H1 (cell line): Measurements from ENCODE around the gene JAG1. TPM values are rescaled to one million over a fixed set of nuclear protein-coding genes. Genes with fewer than 3 reads are reported as not detected.

Source experiments
- CTCF ChIA-PET: fragments of 300-600 bp; sonication (Branson Sonifier 250); formaldehyde crosslinking; loops from one replicate; lab custom pipeline; 2021; ENCODE audit not compliant: partially characterized antibody; lab: Charles Lee
- POLR2A ChIA-PET: fragments of 300-600 bp; sonication (Branson Sonifier 250); formaldehyde crosslinking; loops from one replicate; lab custom pipeline; 2021; ENCODE audit warnings: inconsistent platforms; ENCODE audit not compliant: partially characterized antibody; lab: Charles Lee
- DNase-seq, 2 experiments: peaks; one replicate each; pipeline versions ENCODE4 v3.0.0 to v3.0.0-alpha.2; 2010 to 2022; ENCODE audit warnings: low spot score in 2 of 2, low read depth in 1 of 2, mixed read lengths in 1 of 2
- FAIRE-seq: peaks from 2 replicates; lab custom pipeline; 2011; peaks lifted over from hg19 to GRCh38; lab: Jason Lieb, UNC
- H2AFZ ChIP-seq: 2 replicates; pipeline ENCODE4 v1.8.1; 2012; ENCODE audit warnings: low read length, inconsistent platforms
- H2AK5ac ChIP-seq: 2 replicates; pipeline ENCODE4 v1.6.1; 2013; ENCODE audit warnings: low read depth, low read length
- H2BK120ac ChIP-seq: replicated peaks from 2 replicates; pipeline ENCODE3; 2013; ENCODE audit warnings: low read depth, low read length, inconsistent platforms
- H2BK12ac ChIP-seq: 2 replicates; pipeline ENCODE4 v1.6.1; 2013; ENCODE audit warnings: low read depth, low read length
- H2BK15ac ChIP-seq: 2 replicates; pipeline ENCODE4 v1.6.1; 2013; ENCODE audit warnings: low read length
- H2BK20ac ChIP-seq: 2 replicates; pipeline ENCODE4 v1.6.1; 2013; ENCODE audit warnings: low read length
- H2BK5ac ChIP-seq: 2 replicates; pipeline ENCODE4 v1.6.1; 2013; ENCODE audit warnings: low read depth, low read length
- H3K14ac ChIP-seq: 2 replicates; pipeline ENCODE4 v1.6.1; 2013; ENCODE audit warnings: inconsistent platforms; ENCODE audit not compliant: insufficient read length
- H3K18ac ChIP-seq: 2 replicates; pipeline ENCODE4 v1.6.1; 2013; ENCODE audit warnings: low read length; ENCODE audit errors: extremely low read depth
- H3K23ac ChIP-seq: 2 replicates; pipeline ENCODE4 v1.6.1; 2013; ENCODE audit warnings: inconsistent platforms; ENCODE audit not compliant: insufficient read length
- H3K23me2 ChIP-seq: 2 replicates; pipeline ENCODE4 v1.6.1; 2013; ENCODE audit warnings: low read depth, low read length
- H3K27ac ChIP-seq: 2 replicates; pipeline ENCODE4 v1.6.1; 2011; ENCODE audit warnings: low read depth, low read length, inconsistent platforms
- H3K27me3 ChIP-seq, 4 experiments: replicated peaks in 1 of 4; 1 replicate in 1 of 4; 2 replicates in 3 of 4; pipeline versions ENCODE4 v1.6.1 to v1.8.1; 2011 to 2013; ENCODE audit warnings: low read length in 3 of 4, mild to moderate bottlenecking in 3 of 4, inconsistent platforms in 2 of 4, mixed read lengths in 2 of 4, moderate library complexity in 1 of 4; ENCODE audit not compliant: control insufficient read depth in 3 of 4, insufficient read depth in 3 of 4; ENCODE audit errors: extremely low read depth in 1 of 4
- H3K36me3 ChIP-seq, 4 experiments: 2 replicates each; pipeline versions ENCODE4 v1.6.1 to v1.8.1; 2011 to 2013; ENCODE audit warnings: mild to moderate bottlenecking in 4 of 4, low read length in 3 of 4, moderate library complexity in 2 of 4, control low read depth in 1 of 4, inconsistent platforms in 1 of 4; ENCODE audit not compliant: insufficient read depth in 4 of 4, control insufficient read depth in 2 of 4
- H3K4ac ChIP-seq: replicated peaks from 2 replicates; pipeline ENCODE3; 2013; ENCODE audit warnings: low read length, low read depth, mixed read lengths, inconsistent platforms; ENCODE audit not compliant: insufficient read length
- H3K4me1 ChIP-seq, 4 experiments: replicated peaks in 1 of 4; 1 replicate in 1 of 4; 2 replicates in 3 of 4; pipeline versions ENCODE4 v1.6.1 to v1.8.1; 2011 to 2013; ENCODE audit warnings: low read length in 3 of 4, inconsistent platforms in 2 of 4, mixed read lengths in 1 of 4; ENCODE audit not compliant: insufficient read depth in 4 of 4, control insufficient read depth in 3 of 4
- H3K4me2 ChIP-seq, 2 experiments: 2 replicates each; pipeline versions ENCODE4 v1.6.1 to v1.8.1; 2011 to 2013; ENCODE audit warnings: low read depth in 2 of 2, low read length in 2 of 2, control low read depth in 1 of 2, inconsistent platforms in 1 of 2, mild to moderate bottlenecking in 1 of 2; ENCODE audit not compliant: insufficient read depth in 1 of 2
- H3K4me3 ChIP-seq, 4 experiments: fragments of 200-600, 300-600 bp in 1 of 4; sonication (generic), shearing (Covaris generic), sonication (Bioruptor Twin) in 1 of 4; 2 replicates each; pipeline versions ENCODE4 v1.5.1 to v1.8.1; 2011 to 2016; ENCODE audit warnings: low read length in 4 of 4, low read depth in 3 of 4, control low read depth in 2 of 4, inconsistent platforms in 2 of 4, mild to moderate bottlenecking in 2 of 4, mixed read lengths in 1 of 4, moderate library complexity in 1 of 4; ENCODE audit not compliant: insufficient read depth in 2 of 4; ENCODE audit errors: extremely low read depth in 1 of 4
- H3K56ac ChIP-seq: replicated peaks from 2 replicates; pipeline ENCODE3; 2013; ENCODE audit warnings: low read depth, mild to moderate bottlenecking, mixed read lengths, low read length, inconsistent platforms; ENCODE audit not compliant: insufficient read length
- H3K79me1 ChIP-seq: 2 replicates; pipeline ENCODE4 v1.6.1; 2013; ENCODE audit warnings: low read depth, low read length, control low read depth
- H3K79me2 ChIP-seq, 2 experiments: 2 replicates each; pipeline versions ENCODE4 v1.6.1 to v1.8.1; 2012 to 2013; ENCODE audit warnings: low read length in 2 of 2, mild to moderate bottlenecking in 2 of 2, inconsistent platforms in 1 of 2; ENCODE audit not compliant: insufficient read depth in 2 of 2, control insufficient read depth in 1 of 2
- H3K9ac ChIP-seq, 4 experiments: replicated peaks in 1 of 4; 1 replicate in 1 of 4; 2 replicates in 3 of 4; pipeline versions ENCODE4 v1.6.1 to v1.8.1; 2011 to 2013; ENCODE audit warnings: low read depth in 3 of 4, low read length in 3 of 4, control low read depth in 2 of 4, mild to moderate bottlenecking in 2 of 4, moderate library complexity in 2 of 4, inconsistent platforms in 1 of 4; ENCODE audit errors: extremely low read depth in 1 of 4
- H3K9me3 ChIP-seq, 2 experiments: 2 replicates each; pipeline versions ENCODE4 v1.6.1 to v1.8.1; 2012 to 2013; ENCODE audit warnings: mild to moderate bottlenecking in 2 of 2, moderate library complexity in 2 of 2, control low read depth in 1 of 2, inconsistent platforms in 1 of 2, low read depth in 1 of 2, low read length in 1 of 2, mixed read lengths in 1 of 2; ENCODE audit not compliant: insufficient read depth in 2 of 2
- H4K20me1 ChIP-seq, 2 experiments: replicated peaks in 1 of 2; 2 replicates each; pipeline versions ENCODE3 to v1.8.1; 2011 to 2013; ENCODE audit warnings: inconsistent platforms in 2 of 2, low read length in 2 of 2, mild to moderate bottlenecking in 1 of 2; ENCODE audit not compliant: insufficient read depth in 2 of 2, control insufficient read depth in 1 of 2
- H4K5ac ChIP-seq: 2 replicates; pipeline ENCODE4 v1.6.1; 2013; ENCODE audit warnings: low read length, low read depth, mixed read lengths, inconsistent platforms; ENCODE audit not compliant: insufficient read length
- H4K8ac ChIP-seq: 2 replicates; pipeline ENCODE4 v1.8.0; 2013; ENCODE audit warnings: mild to moderate bottlenecking, moderate library complexity, low read length, inconsistent platforms; ENCODE audit not compliant: insufficient read depth; ENCODE audit errors: extremely low read depth
- H4K91ac ChIP-seq: replicated peaks from 2 replicates; pipeline ENCODE3; 2013; ENCODE audit warnings: low read length, mixed read lengths, inconsistent platforms; ENCODE audit not compliant: insufficient read length
- ATF2 ChIP-seq: IDR thresholded peaks from 2 replicates; pipeline ENCODE4 v1.6.1; 2012; ENCODE audit warnings: low read length, inconsistent platforms
- CEBPB ChIP-seq: IDR thresholded peaks from 2 replicates; pipeline ENCODE4 v1.6.1; 2012; ENCODE audit warnings: low read depth, low read length
- CHD1 ChIP-seq: IDR thresholded peaks from 2 replicates; pipeline ENCODE4 v1.6.1; 2012; ENCODE audit warnings: low read depth, low read length, improper control_type of control experiment
- CHD2 ChIP-seq: IDR thresholded peaks from 2 replicates; pipeline ENCODE4 v1.6.1; 2012; ENCODE audit warnings: low read length, improper control_type of control experiment
- CREB1 ChIP-seq: IDR thresholded peaks from 2 replicates; pipeline ENCODE4 v1.6.1; 2012; ENCODE audit warnings: inconsistent platforms
- EGR1 ChIP-seq: IDR thresholded peaks from 2 replicates; pipeline ENCODE4 v1.6.1; 2011; ENCODE audit warnings: low read depth, low read length, borderline replicate concordance
- EZH2 ChIP-seq: fragments of 200-600 bp; sonication (generic); IDR thresholded peaks from 2 replicates; pipeline ENCODE4 v1.7.1; 2012; ENCODE audit warnings: low read depth, mild to moderate bottlenecking, moderate library complexity, low read length, inconsistent platforms; ENCODE audit not compliant: severe bottlenecking
- GABPA ChIP-seq: IDR thresholded peaks from 2 replicates; pipeline ENCODE4 v1.6.1; 2011; ENCODE audit warnings: mild to moderate bottlenecking, low read length, moderate library complexity, borderline replicate concordance; ENCODE audit not compliant: insufficient read depth
- HDAC6 ChIP-seq: IDR thresholded peaks from one replicate; pipeline ENCODE4 v1.7.1; 2012; ENCODE audit warnings: low read depth, mild to moderate bottlenecking, inconsistent platforms, low read length, moderate library complexity
- KDM5A ChIP-seq: fragments of 200-600 bp; IDR thresholded peaks from 2 replicates; pipeline ENCODE4 v1.7.1; 2012; ENCODE audit warnings: mild to moderate bottlenecking, low read length, inconsistent platforms, mixed read lengths
- POLR2AphosphoS5 ChIP-seq: IDR thresholded peaks from 2 replicates; pipeline ENCODE4 v1.6.1; 2011; ENCODE audit warnings: low read depth, low read length
- SP4 ChIP-seq: IDR thresholded peaks from 2 replicates; pipeline ENCODE4 v1.6.1; 2012; ENCODE audit warnings: low read length, inconsistent platforms
- WGBS, 2 experiments: shearing (Covaris generic) in 1 of 2; methylation state at CpG; one replicate each; pipeline versions ENCODE4 v1.1.6 to v1.1.7; 2013 to 2015; ENCODE audit warnings: low lambda C conversion rate in 2 of 2, mixed read lengths in 2 of 2, inconsistent platforms in 1 of 2, low coverage in 1 of 2, missing lambda C conversion rate in 1 of 2; ENCODE audit not compliant: insufficient replicate concordance in 2 of 2, insufficient coverage in 1 of 2, insufficient read length in 1 of 2; ENCODE audit errors: extremely low coverage in 1 of 2, missing lambda C conversion rate in 1 of 2; 5-methylcytosine and 5-hydroxymethylcytosine counted together
- polyA plus RNA-seq, 7 experiments: library from polyadenylated mRNA; depleted of rRNA in 3 of 7; stranded (reverse) in 5 of 7; unstranded in 2 of 7; fragments of >200 nt in 5 of 7; fragments of 200-250 nt in 2 of 7; gene quantifications; 1 replicate in 5 of 7; 2 replicates in 1 of 7; 4 replicates in 1 of 7; pipeline versions ENCODE4 v1.2.1 to v1.2.3, GENCODE V29; 2011 to 2013; ENCODE audit warnings: missing spikeins in 2 of 7, mixed read lengths in 2 of 7
- total RNA-seq: library from RNA; stranded (reverse); fragmentation: NEBNext Ultra II Directional; extraction: Animal tissue kit (Norgen Biotek cat#: 25700); gene quantifications from 2 replicates; pipeline ENCODE4 v1.2.1, GENCODE V29; 2021

Gene JAG1
- total and polyA plus RNA-seq, 2 of the 8 experiments (the other 6 are each of a cell fraction or from before 2014, with no cell fraction given), result 13.5 to 27.3 TPM

DNA sequence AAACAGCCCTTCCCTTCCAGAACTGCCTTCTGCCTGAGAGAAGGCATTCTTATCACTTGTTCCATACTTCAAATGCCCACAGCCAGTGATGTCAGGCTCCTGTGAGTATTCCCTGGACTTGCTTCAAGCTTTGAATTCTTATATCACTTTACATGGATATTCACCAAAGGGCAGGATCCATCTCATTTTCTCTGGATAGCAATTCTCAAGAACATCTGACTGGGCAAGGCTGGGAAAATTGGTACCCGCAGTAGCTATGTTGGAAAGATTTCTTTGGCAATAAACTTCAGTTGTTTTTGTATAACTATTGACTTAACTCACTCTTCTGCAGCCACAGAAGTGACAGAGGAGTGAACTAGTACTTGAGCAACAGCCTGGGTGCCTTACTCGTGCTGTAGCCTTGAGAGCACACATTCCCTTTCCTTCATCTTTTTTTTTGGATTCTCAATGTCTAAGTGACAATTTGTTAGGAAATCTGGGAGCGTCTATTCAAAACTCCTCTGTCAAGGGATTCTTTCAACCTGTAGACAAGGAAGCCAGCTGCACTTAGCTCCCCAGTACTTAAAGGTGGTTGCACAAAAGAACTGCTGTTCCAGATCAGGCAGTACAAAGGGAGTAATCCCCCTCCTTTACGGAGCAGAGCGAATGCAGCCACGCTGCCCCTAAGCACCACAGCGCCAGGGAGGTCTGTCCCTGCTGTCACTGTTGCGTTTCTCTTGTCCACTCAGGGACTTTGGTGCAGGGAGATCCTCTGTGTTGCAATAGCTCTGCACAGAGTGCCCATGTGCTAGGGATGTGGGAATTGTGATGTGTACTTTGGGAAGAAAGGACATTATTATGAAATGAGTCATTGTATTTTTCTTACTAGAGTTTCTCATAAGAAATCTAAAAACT is 69.6 kb downstream of the JAG1 start:
- WGBS, 2 experiments, result 88% methylated on average over 8 of the region's 8 CpGs; no CpG with 5 or more reads in 1 of the 2 experiments
- H3K14ac ChIP-seq, result no peak overlapping the region
- H2BK120ac ChIP-seq, result no peak overlapping the region
- H4K8ac ChIP-seq, result no peak overlapping the region
- POLR2A ChIA-PET, result no interaction called here
- no peak overlapping the region for H3K4me2 ChIP-seq
- 0 out of 2 replicates have a peak overlapping the region, but pooled peaks have one; percentile 9 for H3K18ac ChIP-seq
- H3K79me2 ChIP-seq, result no peaks in the 10 kb centered on the region
- H3K4ac ChIP-seq, result no peak overlapping the region
- no peak overlapping the region for H3K23ac ChIP-seq
- H2BK5ac ChIP-seq, result no peak overlapping the region
- no peak overlapping the region for H2AK5ac ChIP-seq
- no peak overlapping the region for H3K9ac ChIP-seq
- no peak overlapping the region for H2AFZ ChIP-seq
- H4K5ac ChIP-seq, result peak overlapping the region; percentile 13
- CTCF ChIA-PET, result interaction anchor here (0.6 to 2.9 kb wide), 5 partner anchors 10 to 414 kb away, joined by 3 to 12 read pairs (median 4); no protein-coding TSS in a partner anchor
- H2BK15ac ChIP-seq, result no peak overlapping the region
- no peak overlapping the region for H3K27ac ChIP-seq
- H3K9me3 ChIP-seq, result no peaks in the 10 kb centered on the region
- no peak overlapping the region for H2BK20ac ChIP-seq
- DNase-seq (no peak), FAIRE-seq (no peak)
- H3K56ac ChIP-seq, result no peak overlapping the region
- H3K4me1 ChIP-seq, result peaks cover 0 to 1% (median 0%) of the 10 kb centered on the region in 4 experiments; a peak in 1 of 7 replicates
- H3K36me3 ChIP-seq, result no peaks in the 10 kb centered on the region
- H2BK12ac ChIP-seq, result no peak overlapping the region
- no peaks in the 10 kb centered on the region for H3K27me3 ChIP-seq
- H3K4me3 ChIP-seq, result no peak overlapping the region
- H3K79me1 ChIP-seq, result no peaks in the 10 kb centered on the region
- H3K23me2 ChIP-seq, result no peaks in the 10 kb centered on the region
- H4K91ac ChIP-seq, result no peak overlapping the region
- H4K20me1 ChIP-seq, result no peaks in the 10 kb centered on the region
- TF ChIP-seq HDAC6 (no peak), POLR2AphosphoS5 (no peak), CHD2 (no peak), CEBPB (no peak), EZH2 (no peak), ATF2 (no peak), CREB1 (no peak), GABPA (no peak), EGR1 (no peak), KDM5A (no peak), CHD1 (no peak), SP4 (no peak)
